ENCODE measurements around the gene WDR62. TPM values are rescaled to one million over a fixed set of nuclear protein-coding genes. Genes with fewer than 3 reads are reported as not detected.

WDR62 gene
- total and polyA plus RNA-seq, 2 donors (not counting 3 experiments of a cell fraction or from before 2014, with no cell fraction given) = 8.0 to 13.4 TPM

- DNase-seq (ENCODE audit: low read depth, low spot score) (no peak), FAIRE-seq (no peak)
- Histone ChIP-seq H3K9ac (replicated peaks; ENCODE audit: extremely low read depth, insufficient read depth, low read length) (no peak overlapping the region), H3K4me3 (replicated peaks in 1 of 3; ENCODE audit: insufficient read depth in 1 of 3, low read depth in 1 of 3, low read length in 3 of 3) (no peak overlapping the region), H3K9me1 (replicated peaks; ENCODE audit: control insufficient read depth, extremely low read depth, insufficient read depth, low read length) (no peaks in the 10 kb centered on the region), H4K20me1 (replicated peaks; ENCODE audit: control insufficient read depth, extremely low read depth, insufficient read depth, low read length) (no peaks in the 10 kb centered on the region), H3K9me3 (replicated peaks; ENCODE audit: control insufficient read depth, insufficient read depth, low read length) (no peaks in the 10 kb centered on the region), H3K79me2 (ENCODE audit: control insufficient read depth, insufficient read depth, low read length) (no peaks in the 10 kb centered on the region), H3K27me3 (ENCODE audit: control insufficient read depth in 2 of 2, insufficient read depth in 2 of 2, low read length in 2 of 2) (no peaks in the 10 kb centered on the region), H3K4me2 (ENCODE audit: insufficient read depth, low read length) (no peak overlapping the region), H3K36me3 (ENCODE audit: control insufficient read depth in 2 of 2, extremely low read depth in 1 of 2, insufficient read depth in 2 of 2, low read length in 2 of 2) (peaks cover 3 to 9% of the 10 kb centered on the region in 2 experiments), H2AFZ (ENCODE audit: low read depth, low read length) (no peak overlapping the region), H3K27ac (ENCODE audit: insufficient read depth, low read depth, low read length) (no peak overlapping the region), H3K4me1 (ENCODE audit: control insufficient read depth, extremely low read depth, insufficient read depth, low read length) (no peaks in the 10 kb centered on the region)
- POLR2A ChIA-PET = no interaction called here
- BruUV-seq (replicated peaks) = no TSS peak
- TF ChIP-seq CTCF (IDR thresholded peaks at IDR 0.05; ENCODE audit: extremely low read depth in 1 of 2, insufficient read depth in 1 of 2, low read depth in 1 of 2, low read length in 2 of 2) = no peak
- TF ChIP-seq EZH2 (IDR thresholded peaks at IDR 0.05; ENCODE audit: borderline replicate concordance, low read depth, low read length, severe bottlenecking) = no peak
- TF ChIP-seq POLR2A (IDR thresholded peaks at IDR 0.05; ENCODE audit: low read depth, low read length) = no peak
- no peak for TF ChIP-seq MYC (IDR thresholded peaks at IDR 0.05; ENCODE audit: low read depth, low read length)
- TF ChIP-seq JUN (IDR thresholded peaks at IDR 0.05; ENCODE audit: borderline replicate concordance, insufficient read depth, insufficient read length, low read depth) = no peak
- no peak for TF ChIP-seq GATA2 (IDR thresholded peaks at IDR 0.05; ENCODE audit: insufficient read depth, insufficient read length, low read depth, low read length)
- no peak for TF ChIP-seq MAX (IDR thresholded peaks at IDR 0.05; ENCODE audit: insufficient read depth, insufficient read length)
- TF ChIP-seq POLR2AphosphoS5 (IDR thresholded peaks at IDR 0.05; ENCODE audit: insufficient read depth, low read depth, low read length) = no peak
- TF ChIP-seq FOS (IDR thresholded peaks at IDR 0.05; ENCODE audit: borderline replicate concordance, insufficient read depth, low read length) = no peak
- intact Hi-C loops (cut with micrococcal nuclease) (no loop called here), dilution Hi-C loops (cut with MboI; ENCODE audit: extremely low pct_ligation_motif_present, low sequenced_read_pairs) (no loop called here)
- CTCF ChIA-PET = interaction anchor here (1.3 kb wide), 1 partner anchor 25 kb away, joined by 3 read pairs; no protein-coding TSS in a partner anchor
These were observed 49.3 kb downstream of the WDR62 start for GRCh38 chr19:36103842-36104552.

Measured in endothelial cell of umbilical vein (primary cell).